Stimulated activated CD4-positive, alpha-beta T cell treated with anti-CD3 and anti-CD28 coated beads, Interleukin-2, amount 100 ng/mL, for 4 hours (primary cell): Measurements from ENCODE around the gene C1orf141.
"Not testable (repeated sequence)": the region's sequence is repeated elsewhere in the genome, so short reads cannot be mapped to it uniquely, and the experiment has no call there.

Experiments
- DNase-seq: peaks from one replicate; pipeline ENCODE4 v3.0.0-alpha.2; 2020; ENCODE audit warnings: low read depth

Gene C1orf141

GRCh38 chr1:67134695-67135094 lies at the start of gene C1orf141:
TSS of gene C1orf141 (minus strand) at chr1:67134970. CDS start at chr1:67127240, 7,730 bp downstream.
- DNase-seq = no peak

- no peak for DNase-seq
These were observed 40.8 kb upstream of the C1orf141 start for GRCh38 chr1:67175530-67176087.

- DNase-seq = no peak
These were observed 40.0 kb upstream of the C1orf141 start for GRCh38 chr1:67174716-67175284.

GRCh38 chr1:67173988-67174387 lies 39.2 kb upstream of the C1orf141 start:
- no peak for DNase-seq

- no peak for DNase-seq
These were observed 37.2 kb upstream of the C1orf141 start for GRCh38 chr1:67171978-67172377.

- no peak for DNase-seq
These were observed 36.8 kb upstream of the C1orf141 start for GRCh38 chr1:67171574-67171955.

GRCh38 chr1:67170751-67171573 lies 36.2 kb upstream of the C1orf141 start:
- no peak for DNase-seq

- no peak for DNase-seq
These were observed 35.2 kb upstream of the C1orf141 start for GRCh38 chr1:67169932-67170331.

- no peak for DNase-seq
These were observed 34.7 kb upstream of the C1orf141 start for GRCh38 chr1:67169496-67169895.

- no peak for DNase-seq
These were observed 31.4 kb upstream of the C1orf141 start, which contains the start of gene IL23R for GRCh38 chr1:67166196-67166595. TSS of gene IL23R (plus strand) at chr1:67166454. CDS start at chr1:67168121, 1,667 bp downstream.

- DNase-seq = no peak
These were observed 30.8 kb upstream of the C1orf141 start for GRCh38 chr1:67165468-67166041.

GRCh38 chr1:67162954-67163353 lies 28.2 kb upstream of the C1orf141 start:
- no peak for DNase-seq

- DNase-seq = no peak
These were observed 24.5 kb upstream of the C1orf141 start for GRCh38 chr1:67159233-67159632.

- DNase-seq = no peak
These were observed 23.6 kb upstream of the C1orf141 start for GRCh38 chr1:67158401-67158800.

GRCh38 chr1:67150931-67151330 lies 16.2 kb upstream of the C1orf141 start:
- DNase-seq = no peak

GRCh38 chr1:67149179-67149770 lies 14.5 kb upstream of the C1orf141 start:
- DNase-seq = peak; percentile 48

GRCh38 chr1:67148516-67149178 lies 13.9 kb upstream of the C1orf141 start:
- no peak for DNase-seq

GRCh38 chr1:67147973-67148372 lies 13.2 kb upstream of the C1orf141 start:
- not testable (repeated sequence) for DNase-seq

GRCh38 chr1:67146539-67146938 lies 11.8 kb upstream of the C1orf141 start:
- no peak for DNase-seq

GRCh38 chr1:67146101-67146500 lies 11.3 kb upstream of the C1orf141 start:
- no peak for DNase-seq

- peak; percentile 13 for DNase-seq
These were observed 9.9 kb upstream of the C1orf141 start for GRCh38 chr1:67144696-67145095.

GRCh38 chr1:67143966-67144365 lies 9.2 kb upstream of the C1orf141 start:
- no peak for DNase-seq
